Adrenal gland (tissue), 12 donors: ENCODE data around the gene DARS2. TPM values are rescaled to one million over a fixed set of nuclear protein-coding genes. Genes with fewer than 3 reads are reported as not detected.

Source experiments
- DNase-seq, 7 donors: peaks; one replicate each; pipeline ENCODE4 v3.0.0-alpha.2; 2019 to 2020
- H3K27ac ChIP-seq, 5 donors: fragments of 200-600 bp; sonication (generic) in 4 of 5; 1 replicate in 3 of 5; 2 replicates in 2 of 5; pipeline versions ENCODE4 v1.5.1 to v1.8.0; 2016 to 2020; ENCODE audit warnings: mild to moderate bottlenecking in 1 of 5
- H3K27me3 ChIP-seq: fragments of 200-600 bp; 2 replicates; pipeline ENCODE4 v1.8.0; 2021
- H3K36me3 ChIP-seq, 2 donors: fragments of 200-600 bp; replicated peaks in 1 of 2; 1 replicate in 1 of 2; 2 replicates in 1 of 2; pipeline versions ENCODE4 v1.5.1 to v1.8.0; 2018 to 2022
- H3K4me1 ChIP-seq, 2 donors: fragments of 200-600 bp; replicated peaks in 1 of 2; 1 replicate in 1 of 2; 2 replicates in 1 of 2; pipeline versions ENCODE4 v1.5.1 to v1.8.0; 2018 to 2021
- H3K4me3 ChIP-seq, 4 donors: fragments of 200-600 bp; sonication (generic) in 3 of 4; one replicate each; pipeline ENCODE4 v1.5.1; 2016 to 2018
- H3K9me3 ChIP-seq, 3 donors: fragments of 200-600 bp; sonication (generic) in 1 of 3; replicated peaks in 1 of 3; 1 replicate in 2 of 3; 2 replicates in 1 of 3; pipeline versions ENCODE4 v1.5.1 to v1.8.0; 2016 to 2021
- CTCF ChIP-seq, 6 experiments: fragments of 450-650 bp in 4 of 6; fragments of 200-600 bp in 2 of 6; sonication (generic) in 1 of 6; IDR thresholded peaks; 1 replicate in 5 of 6; 2 replicates in 1 of 6; pipeline versions ENCODE4 v1.5.1 to v1.8.0; 2016 to 2021; ENCODE audit warnings: antibody characterized with exemption in 6 of 6, mild to moderate bottlenecking in 2 of 6, moderate library complexity in 1 of 6
- POLR2A ChIP-seq, 2 donors: fragments of 450-650 bp; IDR thresholded peaks; one replicate each; pipeline ENCODE4 v1.6.1; 2017; ENCODE audit warnings: antibody characterized with exemption in 2 of 2, mild to moderate bottlenecking in 2 of 2, moderate library complexity in 1 of 2
- WGBS, 4 donors: extraction: QIAGEN DNeasy Blood & Tissue Kit in 2 of 4; methylation state at CpG; one replicate each; pipeline versions ENCODE4 v1.1.5 to v1.1.7; 2013 to 2017; 5-methylcytosine and 5-hydroxymethylcytosine counted together
- intact Hi-C, 2 donors: fragments of 100-400 bp; cut with DNase I; formaldehyde crosslinking; loops; one replicate each; pipeline versions ENCODE4 v1.14.1 to v1.15.0; 2022 to 2023
- polyA plus RNA-seq, 3 donors: library from polyadenylated mRNA; stranded (reverse); fragments of 200-250 nt in 2 of 3; fragments of 350-450 nt in 1 of 3; fragmentation: Illumina TruSeq in 1 of 3; extraction: RNeasy Lipid Tissue Mini Kit (QIAGEN cat#74804) in 1 of 3; gene quantifications; one replicate each; pipeline ENCODE4 v1.2.3, GENCODE V29; 2013 to 2014
- total RNA-seq, 9 donors: library from RNA; depleted of rRNA in 4 of 9; stranded (reverse); fragments of >200 nt in 4 of 9; fragments of 120-200 nt in 1 of 9; fragmentation: NEBNext Ultra II Directional in 1 of 9; extraction: Animal tissue kit (Norgen Biotek cat#: 25700) in 1 of 9; gene quantifications; one replicate each; pipeline versions ENCODE4 v1.1.0 to v1.2.4, GENCODE V29; 2013 to 2023
- donor health status: healthy with polysubstance abuse.
- donor health status: Bipolar disorder and iron deficiency.
- donor health status: DM: yes; HTN: yes; CAD: no.
- donor health status: DM: no; HTN: no; CAD: no.
- donor health status: DM: no; HTN: no; CAD: no.
- donor health status: DM: yes; HTN: yes; CAD: no.

The DARS2 gene
- total and polyA plus RNA-seq, 12 donors, result 6.2 to 35.1 (median 25.1) TPM

GRCh38 chr1:173893611-173894010 lies 69.1 kb downstream of the DARS2 start:
- 85 to 100% (median 93%) methylated on average over 1 of the region's 1 CpG for WGBS, 4 donors
- Histone ChIP-seq H3K4me3 (no peak overlapping the region), H3K9me3 (no peaks in the 10 kb centered on the region), H3K27ac (no peak overlapping the region), H3K36me3 (no peaks in the 10 kb centered on the region), H3K27me3 (no peaks in the 10 kb centered on the region), H3K4me1 (peaks cover 3 to 5% of the 10 kb centered on the region in 2 donors)
- intact Hi-C loops, result no loop called here
- no peak for DNase-seq
- TF ChIP-seq POLR2A (IDR thresholded peaks at IDR 0.05) (no peak), CTCF (IDR thresholded peaks at IDR 0.05) (no peak)

DNA sequence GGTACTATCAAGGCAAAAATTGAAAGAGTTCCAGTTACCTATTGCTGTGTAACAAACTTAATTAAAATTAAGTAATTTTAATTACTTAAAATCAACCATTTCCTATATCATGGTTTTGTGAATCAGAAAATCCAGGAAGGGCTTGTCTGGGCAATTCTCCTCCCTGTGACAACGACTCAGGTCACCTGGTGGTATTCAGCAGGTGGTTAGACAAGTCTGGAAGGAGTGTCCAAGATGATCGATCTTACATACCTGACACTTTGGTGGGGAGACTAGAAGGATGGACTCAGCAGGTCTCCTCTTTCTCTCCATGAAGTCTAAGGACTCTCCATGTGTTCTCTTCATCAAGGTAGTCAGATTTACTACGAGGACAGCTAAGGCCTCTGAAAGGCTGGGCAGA lies 69.7 kb downstream of the DARS2 start:
- no peaks in the 10 kb centered on the region for H3K27me3 ChIP-seq
- WGBS, 4 donors, result 68 to 98% (median 89%) methylated on average over 3 of the region's 3 CpGs
- no peaks in the 10 kb centered on the region for H3K9me3 ChIP-seq
- H3K27ac ChIP-seq, result no peak overlapping the region
- intact Hi-C loops, result no loop called here
- DNase-seq, result no peak
- H3K36me3 ChIP-seq, result no peaks in the 10 kb centered on the region
- H3K4me1 ChIP-seq, result peaks cover 3 to 5% of the 10 kb centered on the region in 2 donors
- no peak overlapping the region for H3K4me3 ChIP-seq
- TF ChIP-seq CTCF (IDR thresholded peaks at IDR 0.05) (no peak), POLR2A (IDR thresholded peaks at IDR 0.05) (no peak)

DNA sequence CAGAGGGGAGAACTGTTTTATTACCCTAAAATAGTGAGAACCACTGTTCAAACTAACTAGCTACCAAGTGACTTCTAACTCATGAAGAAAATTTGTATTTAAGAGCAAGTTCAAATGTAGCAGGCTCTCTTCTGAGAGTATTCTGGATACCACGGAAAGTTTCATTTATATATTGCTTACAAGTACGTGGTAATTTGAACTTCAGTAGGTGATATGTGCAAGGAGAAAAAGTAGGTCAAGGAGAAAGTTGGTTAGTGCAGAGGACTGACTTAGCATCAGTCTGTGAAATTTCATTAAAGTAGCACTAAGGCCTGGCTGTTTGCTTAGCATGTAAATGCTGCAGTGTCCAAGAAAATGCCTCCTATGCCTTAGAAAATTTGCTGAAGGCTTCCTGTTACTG lies 76.0 kb downstream of the DARS2 start:
- intact Hi-C loops, result no loop called here
- H3K27me3 ChIP-seq, result no peaks in the 10 kb centered on the region
- no peak for DNase-seq
- no peak overlapping the region for H3K4me3 ChIP-seq
- TF ChIP-seq CTCF (IDR thresholded peaks at IDR 0.05) (no peak), POLR2A (IDR thresholded peaks at IDR 0.05) (no peak)
- WGBS, 4 donors, result 32 to 58% (median 51%) methylated on average over 2 of the region's 2 CpGs
- H3K4me1 ChIP-seq, result peaks cover 3 to 10% of the 10 kb centered on the region in 2 donors
- no peaks in the 10 kb centered on the region for H3K9me3 ChIP-seq
- H3K36me3 ChIP-seq, result no peaks in the 10 kb centered on the region
- H3K27ac ChIP-seq, result no peak overlapping the region

DNA sequence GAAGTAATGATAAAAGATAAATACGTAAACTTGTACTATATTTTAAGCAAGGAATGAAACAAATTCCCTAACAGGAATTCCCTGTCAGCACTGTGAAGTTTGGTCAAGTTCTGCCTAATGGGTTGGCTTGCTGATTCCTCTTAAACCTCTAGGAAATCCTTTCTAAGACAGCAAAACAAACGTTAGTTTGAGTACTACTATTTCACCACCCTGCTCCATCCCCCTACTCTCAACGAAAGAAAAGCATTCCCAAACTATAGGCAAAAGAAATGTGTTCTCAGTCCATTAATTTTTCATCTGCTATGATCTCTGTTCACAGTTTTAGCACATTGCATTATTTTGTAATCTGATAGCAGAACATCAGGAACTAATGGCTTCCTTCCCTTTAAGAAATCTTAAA lies 76.5 kb downstream of the DARS2 start:
- Histone ChIP-seq H3K36me3 (no peaks in the 10 kb centered on the region), H3K4me1 (peaks cover 1 to 10% of the 10 kb centered on the region in 2 donors), H3K9me3 (no peaks in the 10 kb centered on the region), H3K27ac (no peak overlapping the region), H3K4me3 (no peak overlapping the region), H3K27me3 (no peaks in the 10 kb centered on the region)
- DNase-seq, result no peak
- intact Hi-C loops, result no loop called here
- WGBS, 4 donors, result 58 to 78% (median 71%) methylated on average over 3 of the region's 3 CpGs
- no peak for TF ChIP-seq POLR2A (IDR thresholded peaks at IDR 0.05)
- TF ChIP-seq CTCF (IDR thresholded peaks at IDR 0.05), result no peak
